Stimulated activated CD8-positive, alpha-beta memory T cell treated with anti-CD3 and anti-CD28 coated beads, Interleukin-4, amount 100 ng/mL, for 1 hour (primary cell): ENCODE measurements around the gene LGR6.

ENCODE experiments used
- DNase-seq, 2 donors: peaks; one replicate each; pipeline ENCODE4 v3.0.0-alpha.2; 2020; ENCODE audit warnings: low read depth in 2 of 2, low spot score in 1 of 2

LGR6 gene

GRCh38 chr1:202217951-202218350 is 24.4 kb downstream of the LGR6 start:
- DNase-seq: no peak

GRCh38 chr1:202220733-202221132 is 27.1 kb downstream of the LGR6 start:
- DNase-seq: no peak

GRCh38 chr1:202221911-202222909 is 28.6 kb downstream of the LGR6 start:
- DNase-seq: no peak

GRCh38 chr1:202223121-202223860 is 29.7 kb downstream of the LGR6 start:
- DNase-seq: no peak

- DNase-seq: no peak
Measured at GRCh38 chr1:202224453-202224852, 30.9 kb downstream of the LGR6 start.

GRCh38 chr1:202225131-202225530 is 31.5 kb downstream of the LGR6 start:
- DNase-seq: no peak

- DNase-seq: no peak
Measured at GRCh38 chr1:202227053-202227672, 33.6 kb downstream of the LGR6 start.

- no peak for DNase-seq
Measured at GRCh38 chr1:202227997-202228401, 34.4 kb downstream of the LGR6 start.

- no peak for DNase-seq
Measured at GRCh38 chr1:202228484-202229122, 35.0 kb downstream of the LGR6 start.

- DNase-seq: no peak
Measured at GRCh38 chr1:202229376-202229775, 35.8 kb downstream of the LGR6 start.

- DNase-seq: no peak
Measured at GRCh38 chr1:202230061-202230938, 36.7 kb downstream of the LGR6 start.

- no peak for DNase-seq
Measured at GRCh38 chr1:202230939-202231645, 37.5 kb downstream of the LGR6 start.

- DNase-seq: no peak
Measured at GRCh38 chr1:202233171-202233570, 39.6 kb downstream of the LGR6 start.

GRCh38 chr1:202233804-202234203 is 40.2 kb downstream of the LGR6 start:
- DNase-seq: no peak

- DNase-seq: no peak
Measured at GRCh38 chr1:202234331-202235002, 40.9 kb downstream of the LGR6 start.

- DNase-seq: no peak
Measured at GRCh38 chr1:202235003-202235660, 41.5 kb downstream of the LGR6 start.

GRCh38 chr1:202235856-202236837 is 42.5 kb downstream of the LGR6 start:
- peak; percentile 26 to 41 for DNase-seq
